T-helper 9 cell (primary cell): ENCODE data around the gene OVAAL.

Experiments
- DNase-seq: peaks from one replicate; pipeline ENCODE4 v3.0.0-alpha.2; 2020

The OVAAL gene

DNA sequence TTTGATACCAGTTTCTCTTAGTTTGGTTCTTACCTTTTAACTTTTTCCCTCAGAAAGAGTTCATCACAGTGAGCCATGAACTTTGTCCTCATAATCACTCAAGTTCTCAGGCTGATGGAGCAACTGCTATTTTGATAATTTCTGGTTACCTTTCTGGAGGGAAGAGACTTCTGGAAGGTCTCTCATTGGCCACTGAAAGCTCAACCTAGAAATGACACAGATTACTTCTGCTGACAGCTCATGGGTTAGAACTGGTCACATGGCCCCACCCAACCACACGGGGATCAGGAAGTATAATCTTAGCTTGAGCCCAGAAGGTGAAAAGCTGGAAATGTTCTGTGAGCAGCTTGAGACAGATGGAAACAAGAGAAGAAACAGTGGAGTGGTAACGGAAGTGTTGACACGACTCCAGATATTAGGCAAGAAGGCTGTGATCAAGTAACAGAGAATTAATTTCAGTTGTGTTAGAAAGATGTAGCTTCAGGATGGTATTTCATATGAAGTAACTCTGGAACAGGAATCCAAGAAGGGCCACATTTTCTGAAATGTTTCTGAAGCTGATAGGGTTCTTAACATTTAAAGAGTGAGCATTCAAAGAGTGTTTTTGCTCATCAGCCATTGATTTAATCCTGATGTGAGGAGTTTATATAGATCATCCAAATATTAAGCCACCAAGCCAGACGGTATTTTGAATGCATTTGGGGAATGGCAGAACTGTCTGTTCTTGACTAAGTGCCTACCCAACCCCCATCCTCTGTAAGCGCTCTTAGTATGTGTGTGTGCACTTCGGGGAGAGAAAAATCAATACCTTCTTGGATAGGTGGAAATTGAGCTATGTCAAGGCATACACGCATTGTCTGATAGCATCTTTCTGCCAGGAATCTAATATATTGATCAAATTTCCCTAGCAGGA is 51.1 kb downstream of the OVAAL start:
- DNase-seq: no peak

DNA sequence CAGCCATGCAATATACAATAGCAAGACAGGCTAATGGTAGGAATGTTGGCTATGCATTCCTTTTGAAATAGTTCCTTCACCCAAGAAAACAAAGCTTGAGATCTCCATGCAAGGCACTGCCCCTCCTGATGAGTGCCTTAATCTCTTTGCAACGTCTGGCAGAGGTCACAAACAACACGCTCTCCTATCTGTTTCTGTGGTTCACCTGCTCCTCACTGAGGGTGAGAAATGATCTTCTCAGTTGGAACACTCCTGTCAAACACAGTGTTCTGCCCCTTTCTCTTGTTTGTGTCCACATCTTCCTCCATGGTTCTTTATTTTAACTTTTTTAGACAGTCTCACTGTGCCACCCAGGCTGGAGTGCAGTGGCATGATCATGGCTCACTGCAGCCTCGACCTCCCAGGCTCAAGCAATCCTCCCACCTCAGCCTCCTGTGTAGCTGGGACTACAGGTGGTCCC is 51.8 kb downstream of the OVAAL start:
- no peak for DNase-seq

GRCh38 chr1:180611016-180611930 is 52.5 kb downstream of the OVAAL start:
- no peak for DNase-seq

- no peak for DNase-seq
Measured at GRCh38 chr1:180612632-180613031, 53.9 kb downstream of the OVAAL start.

- DNase-seq: no peak
Measured at GRCh38 chr1:180614730-180615129, 56.0 kb downstream of the OVAAL start.

- no peak for DNase-seq
Measured at GRCh38 chr1:180615493-180616290, 56.9 kb downstream of the OVAAL start.
